Right ventricle myocardium inferior (tissue), 1 donor: ENCODE measurements around the gene YWHAG. TPM values are rescaled to one million over a fixed set of nuclear protein-coding genes. Genes with fewer than 3 reads are reported as not detected.
"Not testable (repeated sequence)": the region's sequence is repeated elsewhere in the genome, so short reads cannot be mapped to it uniquely, and the experiment has no call there.

Experiments used
- ATAC-seq: fragments of 200-7000 bp; cut with Tn5 transposase; one replicate; pipeline ENCODE4 v1.9.1; 2020; ENCODE audit warnings: mild to moderate bottlenecking, moderate library complexity
- DNase-seq: peaks from one replicate; pipeline ENCODE4 v3.0.0; 2021; ENCODE audit errors: missing footprints
- intact Hi-C: fragments of 100-400 bp; cut with DNase I; formaldehyde crosslinking; loops from one replicate; pipeline ENCODE4 v1.11.0; 2022
- total RNA-seq: library from RNA; stranded (reverse); fragmentation: NEBNext Ultra II Directional; extraction: Animal tissue kit (Norgen Biotek cat#: 25700); gene quantifications from one replicate; pipeline ENCODE4 v1.2.1, GENCODE V29; 2021
- donor health status: DM: no; HTN: yes; CAD: no; lungs with severe emphysema.

The YWHAG gene
- total RNA-seq, 1 donor from 2014 or later: 243 TPM

GRCh38 chr7:76333511-76334101, 25.2 kb downstream of the YWHAG start:
- intact Hi-C loops: loop anchor here (2.0 kb wide), 1 partner anchor 25 kb away; the partner anchor contains the start of gene YWHAG
- peak; percentile 83 for DNase-seq
- peak; percentile 88 for ATAC-seq

- intact Hi-C loops: no loop called here
- ATAC-seq (no peak), DNase-seq (no peak)
Measured at GRCh38 chr7:76332078-76332477, 26.7 kb downstream of the YWHAG start.

- no peak for DNase-seq
- no peak for ATAC-seq
- intact Hi-C loops: no loop called here
Measured at GRCh38 chr7:76330673-76331072, 28.1 kb downstream of the YWHAG start.

- intact Hi-C loops: no loop called here
- DNase-seq: no peak
- ATAC-seq: no peak
Measured at GRCh38 chr7:76330261-76330660, 28.5 kb downstream of the YWHAG start.

- intact Hi-C loops: no loop called here
- ATAC-seq (no peak), DNase-seq (no peak)
Measured at GRCh38 chr7:76329479-76329878, 29.3 kb downstream of the YWHAG start.

GRCh38 chr7:76328389-76328788, 30.4 kb downstream of the YWHAG start:
- ATAC-seq (no peak), DNase-seq (no peak)
- intact Hi-C loops: no loop called here

- DNase-seq (no peak), ATAC-seq (no peak)
- intact Hi-C loops: no loop called here
Measured at GRCh38 chr7:76327610-76328009, 31.2 kb downstream of the YWHAG start.

GRCh38 chr7:76326646-76327233, 32.1 kb downstream of the YWHAG start:
- intact Hi-C loops: no loop called here
- DNase-seq (no peak), ATAC-seq (no peak)

- intact Hi-C loops: no loop called here
- ATAC-seq (no peak), DNase-seq (no peak)
Measured at GRCh38 chr7:76325811-76326210, 33.0 kb downstream of the YWHAG start.

- ATAC-seq: no peak
Measured at GRCh38 chr7:76325092-76325491, 33.7 kb downstream of the YWHAG start.

GRCh38 chr7:76318488-76319353, 40.1 kb downstream of the YWHAG start:
- ATAC-seq (peak; percentile 62), DNase-seq (peak; percentile 88)
- intact Hi-C loops: loop anchor here (1.0 to 5.0 kb wide), 2 partner anchors 36 to 41 kb away; no protein-coding TSS in a partner anchor

More at GRCh38 chr7:76325092-76325491, 33.7 kb downstream of the YWHAG start:
- intact Hi-C loops: no loop called here
- no peak for DNase-seq

GRCh38 chr7:76317782-76318487, 40.9 kb downstream of the YWHAG start:
- intact Hi-C loops: loop anchor here (5.0 kb wide), 1 partner anchor 36 kb away; no protein-coding TSS in a partner anchor
- peak; percentile 99 for DNase-seq
- peak; percentile 96 for ATAC-seq

GRCh38 chr7:76316984-76317781, 41.6 kb downstream of the YWHAG start:
- no peak for DNase-seq
- no peak for ATAC-seq

GRCh38 chr7:76315364-76315763, 43.4 kb downstream of the YWHAG start:
- no peak for DNase-seq
- intact Hi-C loops: loop anchor here (5.0 kb wide), 1 partner anchor 33 kb away; no protein-coding TSS in a partner anchor
- ATAC-seq: no peak

More at GRCh38 chr7:76316984-76317781, 41.6 kb downstream of the YWHAG start:
- intact Hi-C loops: loop anchor here (5.0 kb wide), 1 partner anchor 35 kb away; no protein-coding TSS in a partner anchor

GRCh38 chr7:76314740-76315139, 44.1 kb downstream of the YWHAG start:
- intact Hi-C loops: loop anchor here (1.0 to 5.0 kb wide), 3 partner anchors 23 to 136 kb away; no protein-coding TSS in a partner anchor
- not testable (repeated sequence) for DNase-seq, ATAC-seq

GRCh38 chr7:76314042-76314721, 44.6 kb downstream of the YWHAG start:
- intact Hi-C loops: loop anchor here (1.0 kb wide), 2 partner anchors 23 to 136 kb away; no protein-coding TSS in a partner anchor

GRCh38 chr7:76311838-76312237, 47.0 kb downstream of the YWHAG start:
- ATAC-seq, intact Hi-C loops, DNase-seq: not testable (repeated sequence)

More at GRCh38 chr7:76314042-76314721, 44.6 kb downstream of the YWHAG start:
- DNase-seq (peak; percentile 98), ATAC-seq (peak; percentile 74)
